ENCODE data around the gene ZFHX2.

ZFHX2 gene

GRCh38 chr14:23580948-23581281 lies 29.4 kb upstream of the ZFHX2 start:
- peaks cover 11% of the 10 kb centered on the region for H3K4me1 ChIP-seq (ENCODE audit: control insufficient read depth, insufficient read depth, low read length)
- no peaks in the 10 kb centered on the region for H3K36me3 ChIP-seq (ENCODE audit: control insufficient read depth, insufficient read depth, low read length)
- H3K27me3 ChIP-seq (ENCODE audit: control insufficient read depth, insufficient read depth, low read length): peaks cover 37% of the 10 kb centered on the region
- H3K9ac ChIP-seq (ENCODE audit: low read length): no peak overlapping the region
- no peak overlapping the region for H3K27ac ChIP-seq (ENCODE audit: low read depth, low read length)
- no peak overlapping the region for H3K4me3 ChIP-seq (ENCODE audit: low read depth, low read length)
- H3K9me3 ChIP-seq (ENCODE audit: control insufficient read depth, insufficient read depth, low read depth, low read length): no peaks in the 10 kb centered on the region

- Histone ChIP-seq H3K36me3 (ENCODE audit: control insufficient read depth, insufficient read depth, low read length) (no peaks in the 10 kb centered on the region), H3K9ac (ENCODE audit: low read length) (no peak overlapping the region)
Measured at GRCh38 chr14:23580152-23580926, 28.8 kb upstream of the ZFHX2 start.

GRCh38 chr14:23579739-23580138 lies 28.2 kb upstream of the ZFHX2 start:
- H3K4me3 ChIP-seq (ENCODE audit: low read depth, low read length): no peak overlapping the region
- H3K9me3 ChIP-seq (ENCODE audit: control insufficient read depth, insufficient read depth, low read depth, low read length): no peaks in the 10 kb centered on the region
- H3K36me3 ChIP-seq (ENCODE audit: control insufficient read depth, insufficient read depth, low read length): no peaks in the 10 kb centered on the region
- H3K27me3 ChIP-seq (ENCODE audit: control insufficient read depth, insufficient read depth, low read length): peaks cover 48% of the 10 kb centered on the region
- no peak overlapping the region for H3K9ac ChIP-seq (ENCODE audit: low read length)
- H3K4me1 ChIP-seq (ENCODE audit: control insufficient read depth, insufficient read depth, low read length): peaks cover 11% of the 10 kb centered on the region
- H3K27ac ChIP-seq (ENCODE audit: low read depth, low read length): no peak overlapping the region

More at GRCh38 chr14:23580152-23580926, 28.8 kb upstream of the ZFHX2 start:
- Histone ChIP-seq H3K4me1 (ENCODE audit: control insufficient read depth, insufficient read depth, low read length) (peaks cover 11% of the 10 kb centered on the region), H3K27ac (ENCODE audit: low read depth, low read length) (no peak overlapping the region), H3K27me3 (ENCODE audit: control insufficient read depth, insufficient read depth, low read length) (peaks cover 42% of the 10 kb centered on the region), H3K4me3 (ENCODE audit: low read depth, low read length) (no peak overlapping the region), H3K9me3 (ENCODE audit: control insufficient read depth, insufficient read depth, low read depth, low read length) (no peaks in the 10 kb centered on the region)

- no peak overlapping the region for H3K9ac ChIP-seq (ENCODE audit: low read length)
- H3K27ac ChIP-seq (ENCODE audit: low read depth, low read length): no peak overlapping the region
- no peaks in the 10 kb centered on the region for H3K36me3 ChIP-seq (ENCODE audit: control insufficient read depth, insufficient read depth, low read length)
- no peaks in the 10 kb centered on the region for H3K9me3 ChIP-seq (ENCODE audit: control insufficient read depth, insufficient read depth, low read depth, low read length)
- H3K27me3 ChIP-seq (ENCODE audit: control insufficient read depth, insufficient read depth, low read length): peaks cover 50% of the 10 kb centered on the region
- H3K4me3 ChIP-seq (ENCODE audit: low read depth, low read length): peak overlapping the region; percentile 56; the same call in 1 of the 2 replicates
- peaks cover 11% of the 10 kb centered on the region for H3K4me1 ChIP-seq (ENCODE audit: control insufficient read depth, insufficient read depth, low read length)
Measured at GRCh38 chr14:23579311-23579630, 27.7 kb upstream of the ZFHX2 start.

- Histone ChIP-seq H3K9me3 (ENCODE audit: control insufficient read depth, insufficient read depth, low read depth, low read length) (no peaks in the 10 kb centered on the region), H3K9ac (ENCODE audit: low read length) (no peak within 1 kb of the TSS), H3K4me3 (ENCODE audit: low read depth, low read length) (peak within 1 kb of the TSS; percentile 56)
Measured at GRCh38 chr14:23578560-23579310, 27.2 kb upstream of the ZFHX2 start, which contains the start of gene JPH4. Gene JPH4, minus strand, starts transcription at chr14:23578790. Its CDS starts 1,337 bp downstream, at chr14:23577453.

GRCh38 chr14:23577710-23578392 lies 26.3 kb upstream of the ZFHX2 start:
- peaks cover 50% of the 10 kb centered on the region for H3K27me3 ChIP-seq (ENCODE audit: control insufficient read depth, insufficient read depth, low read length)
- H3K27ac ChIP-seq (ENCODE audit: low read depth, low read length): no peak overlapping the region
- H3K4me1 ChIP-seq (ENCODE audit: control insufficient read depth, insufficient read depth, low read length): peaks cover 16% of the 10 kb centered on the region
- no peaks in the 10 kb centered on the region for H3K9me3 ChIP-seq (ENCODE audit: control insufficient read depth, insufficient read depth, low read depth, low read length)
- no peak overlapping the region for H3K9ac ChIP-seq (ENCODE audit: low read length)
- no peaks in the 10 kb centered on the region for H3K36me3 ChIP-seq (ENCODE audit: control insufficient read depth, insufficient read depth, low read length)
- peak overlapping the region; percentile 56 for H3K4me3 ChIP-seq (ENCODE audit: low read depth, low read length)

More at GRCh38 chr14:23578560-23579310, 27.2 kb upstream of the ZFHX2 start, which contains the start of gene JPH4:
- Histone ChIP-seq H3K36me3 (ENCODE audit: control insufficient read depth, insufficient read depth, low read length) (no peaks in the 10 kb centered on the region), H3K27me3 (ENCODE audit: control insufficient read depth, insufficient read depth, low read length) (peaks cover 50% of the 10 kb centered on the region), H3K4me1 (ENCODE audit: control insufficient read depth, insufficient read depth, low read length) (peaks cover 11% of the 10 kb centered on the region), H3K27ac (ENCODE audit: low read depth, low read length) (no peak within 1 kb of the TSS)

GRCh38 chr14:23577004-23577681 lies 25.6 kb upstream of the ZFHX2 start:
- Histone ChIP-seq H3K4me1 (ENCODE audit: control insufficient read depth, insufficient read depth, low read length) (peaks cover 22% of the 10 kb centered on the region), H3K9me3 (ENCODE audit: control insufficient read depth, insufficient read depth, low read depth, low read length) (no peaks in the 10 kb centered on the region), H3K9ac (ENCODE audit: low read length) (peak overlapping the region; percentile 34), H3K36me3 (ENCODE audit: control insufficient read depth, insufficient read depth, low read length) (no peaks in the 10 kb centered on the region), H3K4me3 (ENCODE audit: low read depth, low read length) (peak overlapping the region; percentile 56), H3K27me3 (ENCODE audit: control insufficient read depth, insufficient read depth, low read length) (peaks cover 50% of the 10 kb centered on the region), H3K27ac (ENCODE audit: low read depth, low read length) (no peak overlapping the region)

GRCh38 chr14:23573384-23574015 lies 21.9 kb upstream of the ZFHX2 start:
- Histone ChIP-seq H3K4me1 (ENCODE audit: control insufficient read depth, insufficient read depth, low read length) (peaks cover 29% of the 10 kb centered on the region), H3K36me3 (ENCODE audit: control insufficient read depth, insufficient read depth, low read length) (no peaks in the 10 kb centered on the region), H3K9ac (ENCODE audit: low read length) (no peak overlapping the region), H3K27me3 (ENCODE audit: control insufficient read depth, insufficient read depth, low read length) (peaks cover 39% of the 10 kb centered on the region), H3K27ac (ENCODE audit: low read depth, low read length) (no peak overlapping the region), H3K4me3 (ENCODE audit: low read depth, low read length) (no peak overlapping the region), H3K9me3 (ENCODE audit: control insufficient read depth, insufficient read depth, low read depth, low read length) (no peaks in the 10 kb centered on the region)

GRCh38 chr14:23572836-23573235 lies 21.3 kb upstream of the ZFHX2 start:
- Histone ChIP-seq H3K9ac (ENCODE audit: low read length) (no peak overlapping the region), H3K9me3 (ENCODE audit: control insufficient read depth, insufficient read depth, low read depth, low read length) (no peaks in the 10 kb centered on the region)

GRCh38 chr14:23572524-23572828 lies 20.9 kb upstream of the ZFHX2 start:
- Histone ChIP-seq H3K9ac (ENCODE audit: low read length) (no peak overlapping the region), H3K4me1 (ENCODE audit: control insufficient read depth, insufficient read depth, low read length) (peaks cover 36% of the 10 kb centered on the region), H3K4me3 (ENCODE audit: low read depth, low read length) (no peak overlapping the region), H3K36me3 (ENCODE audit: control insufficient read depth, insufficient read depth, low read length) (no peaks in the 10 kb centered on the region), H3K27ac (ENCODE audit: low read depth, low read length) (no peak overlapping the region), H3K9me3 (ENCODE audit: control insufficient read depth, insufficient read depth, low read depth, low read length) (no peaks in the 10 kb centered on the region), H3K27me3 (ENCODE audit: control insufficient read depth, insufficient read depth, low read length) (peaks cover 29% of the 10 kb centered on the region)

More at GRCh38 chr14:23572836-23573235, 21.3 kb upstream of the ZFHX2 start:
- Histone ChIP-seq H3K36me3 (ENCODE audit: control insufficient read depth, insufficient read depth, low read length) (no peaks in the 10 kb centered on the region), H3K27me3 (ENCODE audit: control insufficient read depth, insufficient read depth, low read length) (peaks cover 32% of the 10 kb centered on the region), H3K27ac (ENCODE audit: low read depth, low read length) (no peak overlapping the region), H3K4me3 (ENCODE audit: low read depth, low read length) (no peak overlapping the region), H3K4me1 (ENCODE audit: control insufficient read depth, insufficient read depth, low read length) (peaks cover 36% of the 10 kb centered on the region)

All from HUES6 (cell line).